GM19099 (cell line): Measurements from ENCODE around the gene IFNAR1.
A peak's percentile ranks its signal among the peaks of the same experiment; 100 is the strongest.

Experiments used
- POLR2A ChIP-seq: IDR thresholded peaks from 3 replicates; pipeline ENCODE4 v1.6.1; 2011; ENCODE audit warnings: low read depth; ENCODE audit not compliant: insufficient read length; ENCODE audit errors: extremely low read depth

Gene IFNAR1

GRCh38 chr21:33360281-33360680 is 35.5 kb downstream of the IFNAR1 start:
- TF ChIP-seq POLR2A = no peak

- TF ChIP-seq POLR2A = no peak
Observed at GRCh38 chr21:33360881-33361602, 36.3 kb downstream of the IFNAR1 start.

- peak; percentile 85 for TF ChIP-seq POLR2A
Observed at GRCh38 chr21:33362044-33362555, 37.3 kb downstream of the IFNAR1 start.

- TF ChIP-seq POLR2A = no peak
Observed at GRCh38 chr21:33364830-33365229, 40.1 kb downstream of the IFNAR1 start.

- no peak for TF ChIP-seq POLR2A
Observed at GRCh38 chr21:33367309-33367973, 42.7 kb downstream of the IFNAR1 start.

GRCh38 chr21:33368124-33368523 is 43.4 kb downstream of the IFNAR1 start:
- TF ChIP-seq POLR2A = no peak

GRCh38 chr21:33368576-33368975 is 43.8 kb downstream of the IFNAR1 start:
- TF ChIP-seq POLR2A = no peak

- TF ChIP-seq POLR2A = no peak
Observed at GRCh38 chr21:33369586-33369985, 44.8 kb downstream of the IFNAR1 start.

- TF ChIP-seq POLR2A = no peak
Observed at GRCh38 chr21:33370305-33370704, 45.5 kb downstream of the IFNAR1 start.

- TF ChIP-seq POLR2A = no peak
Observed at GRCh38 chr21:33371366-33371765, 46.6 kb downstream of the IFNAR1 start.

- TF ChIP-seq POLR2A = no peak
Observed at GRCh38 chr21:33372582-33372981, 47.8 kb downstream of the IFNAR1 start.

GRCh38 chr21:33373451-33373850 is 48.7 kb downstream of the IFNAR1 start:
- TF ChIP-seq POLR2A = no peak

GRCh38 chr21:33374080-33374449 is 49.3 kb downstream of the IFNAR1 start:
- TF ChIP-seq POLR2A = no peak

GRCh38 chr21:33374450-33375096 is 49.8 kb downstream of the IFNAR1 start:
- TF ChIP-seq POLR2A = no peak

- no peak for TF ChIP-seq POLR2A
Observed at GRCh38 chr21:33375101-33375644, 50.4 kb downstream of the IFNAR1 start.
